Measurements from ENCODE around the gene ANXA3.

Gene ANXA3

GRCh38 chr4:78556665-78557064 is 5.1 kb downstream of the ANXA3 start:
- TF ChIP-seq CTCF (IDR thresholded peaks at IDR 0.05; ENCODE audit: low read depth, low read length) = no peak
- no peak overlapping the region for H3K4me3 ChIP-seq (ENCODE audit: low read depth, low read length)

GRCh38 chr4:78557841-78558240 is 6.3 kb downstream of the ANXA3 start:
- no peak overlapping the region for H3K4me3 ChIP-seq (ENCODE audit: low read depth, low read length)
- TF ChIP-seq CTCF (IDR thresholded peaks at IDR 0.05; ENCODE audit: low read depth, low read length) = no peak

GRCh38 chr4:78558410-78558809 is 6.8 kb downstream of the ANXA3 start:
- TF ChIP-seq CTCF (IDR thresholded peaks at IDR 0.05; ENCODE audit: low read depth, low read length) = no peak
- H3K4me3 ChIP-seq (ENCODE audit: low read depth, low read length) = no peak overlapping the region

GRCh38 chr4:78560296-78560963 is 8.9 kb downstream of the ANXA3 start:
- TF ChIP-seq CTCF (IDR thresholded peaks at IDR 0.05; ENCODE audit: low read depth, low read length) = no peak
- no peak overlapping the region for H3K4me3 ChIP-seq (ENCODE audit: low read depth, low read length)

- no peak for TF ChIP-seq CTCF (IDR thresholded peaks at IDR 0.05; ENCODE audit: low read depth, low read length)
- no peak overlapping the region for H3K4me3 ChIP-seq (ENCODE audit: low read depth, low read length)
Measured at GRCh38 chr4:78561677-78562076, 10.1 kb downstream of the ANXA3 start.

- TF ChIP-seq CTCF (IDR thresholded peaks at IDR 0.05; ENCODE audit: low read depth, low read length) = no peak
- H3K4me3 ChIP-seq (ENCODE audit: low read depth, low read length) = no peak overlapping the region
Measured at GRCh38 chr4:78562687-78563086, 11.1 kb downstream of the ANXA3 start.

- no peak overlapping the region for H3K4me3 ChIP-seq (ENCODE audit: low read depth, low read length)
- no peak for TF ChIP-seq CTCF (IDR thresholded peaks at IDR 0.05; ENCODE audit: low read depth, low read length)
Measured at GRCh38 chr4:78565971-78566372, 14.4 kb downstream of the ANXA3 start.

Measured in WI38 (cell line).